GM18508 (cell line): Measurements from ENCODE around the gene NRK.
"Not testable (repeated sequence)": the region's sequence is repeated elsewhere in the genome, so short reads cannot be mapped to it uniquely, and the experiment has no call there.

Experiments used
- ATAC-seq: cut with Tn5 transposase; IDR thresholded peaks from one replicate; pipeline ENCODE4 v1.9.1; 2021; ENCODE audit warnings: moderate number of reproducible peaks; ENCODE audit not compliant: insufficient read depth, unreplicated experiment

Gene NRK

GRCh38 chrX:105882581-105883275 is 60.4 kb downstream of the NRK start:
- no peak for ATAC-seq

GRCh38 chrX:105894721-105895120 is 72.4 kb downstream of the NRK start:
- ATAC-seq: no peak

- ATAC-seq: no peak
Observed at GRCh38 chrX:105909576-105909975, 87.2 kb downstream of the NRK start.

GRCh38 chrX:105910563-105911105 is 88.3 kb downstream of the NRK start:
- ATAC-seq: no peak

- no peak for ATAC-seq
Observed at GRCh38 chrX:105945266-105945665, 122.9 kb downstream of the NRK start.

- ATAC-seq: no peak
Observed at GRCh38 chrX:105969487-105969886, 147.1 kb downstream of the NRK start.

- no peak for ATAC-seq
Observed at GRCh38 chrX:105972690-105973386, 150.5 kb downstream of the NRK start.

- no peak for ATAC-seq
Observed at GRCh38 chrX:105973387-105973739, 151.0 kb downstream of the NRK start.

- ATAC-seq: no peak
Observed at GRCh38 chrX:105975382-105975781, 153.0 kb downstream of the NRK start.

GRCh38 chrX:105981772-105982485 is 159.6 kb downstream of the NRK start:
- no peak for ATAC-seq

GRCh38 chrX:105988487-105988886 is 166.1 kb downstream of the NRK start:
- ATAC-seq: not testable (repeated sequence)

- ATAC-seq: no peak
Observed at GRCh38 chrX:105999294-105999693, 177.0 kb downstream of the NRK start.

GRCh38 chrX:106000203-106000602 is 177.9 kb downstream of the NRK start:
- ATAC-seq: no peak

- not testable (repeated sequence) for ATAC-seq
Observed at GRCh38 chrX:106000609-106001008, 178.3 kb downstream of the NRK start.

GRCh38 chrX:106005684-106006083 is 183.3 kb downstream of the NRK start:
- ATAC-seq: no peak

GRCh38 chrX:106007815-106008214 is 185.5 kb downstream of the NRK start:
- no peak for ATAC-seq
